Measurements from ENCODE around the gene LRRC46.

Gene LRRC46

GRCh38 chr17:47851764-47852112 lies 20.3 kb downstream of the LRRC46 start:
- DNase-seq (ENCODE audit: low read depth): no peak

- no peak for DNase-seq (ENCODE audit: low read depth)
Observed at GRCh38 chr17:47852113-47852949, 20.9 kb downstream of the LRRC46 start.

- no peak for DNase-seq (ENCODE audit: low read depth)
Observed at GRCh38 chr17:47853616-47854015, 22.1 kb downstream of the LRRC46 start.

- no peak for DNase-seq (ENCODE audit: low read depth)
Observed at GRCh38 chr17:47855737-47856136, 24.3 kb downstream of the LRRC46 start.

DNA sequence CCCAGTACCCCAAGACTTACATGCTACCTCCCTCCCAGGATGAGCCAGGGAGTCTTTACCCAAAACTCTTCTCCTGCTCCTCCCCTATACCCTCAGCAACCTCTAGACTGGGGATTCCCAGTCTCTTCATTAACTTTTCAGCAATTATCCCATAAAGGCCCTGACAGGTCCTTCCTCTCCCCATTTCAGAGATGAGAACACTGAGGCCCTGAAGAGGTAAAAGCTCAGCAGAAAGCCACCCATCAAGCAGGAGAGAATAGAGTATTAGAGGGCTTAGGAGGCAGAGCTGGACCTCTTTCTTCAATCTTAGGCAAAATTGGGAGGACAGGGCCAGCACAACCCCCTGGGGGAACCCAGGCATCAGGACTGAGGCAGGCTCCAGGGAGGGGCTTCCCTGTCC lies 25.4 kb downstream of the LRRC46 start:
- DNase-seq (ENCODE audit: low read depth): no peak

GRCh38 chr17:47857551-47858455 lies 26.3 kb downstream of the LRRC46 start:
- DNase-seq (ENCODE audit: low read depth): no peak

DNA sequence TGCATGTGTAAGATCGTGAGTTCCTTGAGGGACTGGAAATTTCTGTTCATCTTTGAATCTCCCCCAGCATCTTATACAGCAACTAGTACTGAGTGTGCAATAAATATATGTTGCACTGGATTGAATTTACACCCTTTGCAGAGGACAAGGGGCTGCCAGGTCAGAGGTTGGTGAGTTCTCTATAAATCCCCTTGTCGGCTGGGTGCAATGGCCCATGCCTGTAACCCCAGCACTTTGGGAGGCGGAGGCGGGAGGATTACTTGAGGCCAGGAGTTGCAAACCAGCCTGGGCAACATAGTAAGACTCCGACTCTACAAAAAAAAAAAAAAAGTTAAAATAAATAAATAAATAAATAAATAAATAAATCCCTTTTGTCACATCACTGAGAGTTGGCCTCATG lies 28.9 kb downstream of the LRRC46 start:
- DNase-seq (ENCODE audit: low read depth): no peak

DNA sequence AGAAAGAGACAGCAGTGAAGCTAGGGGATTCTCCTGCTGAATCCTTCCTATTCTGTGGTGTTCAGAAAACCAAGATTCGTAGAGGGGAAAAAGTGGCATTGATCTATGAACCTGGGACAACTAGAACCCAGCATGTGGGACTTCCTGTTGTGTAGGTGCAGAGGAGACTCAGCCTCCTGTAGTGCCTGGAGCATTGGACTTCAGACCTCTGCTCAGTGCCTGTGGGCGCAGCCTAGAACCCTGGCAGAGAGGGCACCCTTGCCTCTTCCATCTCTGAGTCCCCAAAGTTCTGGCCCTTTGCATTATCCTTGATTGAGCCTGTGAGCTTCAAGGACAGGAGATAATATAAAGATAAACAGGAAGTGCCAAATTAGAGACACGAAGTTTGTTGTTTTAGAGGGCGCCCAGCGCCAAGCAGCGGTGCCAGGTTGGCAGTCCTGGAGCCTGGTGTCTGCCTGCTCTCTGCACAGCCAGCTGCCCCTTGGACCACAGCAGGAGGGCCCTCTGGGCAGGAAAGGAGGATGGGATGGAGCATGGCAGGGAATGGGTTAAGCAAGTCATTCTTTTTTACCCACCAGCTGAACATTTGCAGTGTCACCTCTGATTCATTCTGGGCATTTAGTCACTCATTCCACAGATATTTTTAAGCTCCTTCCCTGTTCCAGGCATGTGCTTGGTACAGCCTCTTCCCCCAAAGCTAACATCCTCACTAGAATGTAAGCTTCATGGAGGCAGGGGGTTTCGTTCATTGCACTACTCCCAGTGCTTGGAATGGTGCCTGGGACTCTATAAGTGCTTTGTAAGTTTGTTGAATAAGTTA lies 31.4 kb downstream of the LRRC46 start:
- DNase-seq (ENCODE audit: low read depth): no peak

- no peak for DNase-seq (ENCODE audit: low read depth)
Observed at GRCh38 chr17:47864791-47865216, 33.3 kb downstream of the LRRC46 start.

DNA sequence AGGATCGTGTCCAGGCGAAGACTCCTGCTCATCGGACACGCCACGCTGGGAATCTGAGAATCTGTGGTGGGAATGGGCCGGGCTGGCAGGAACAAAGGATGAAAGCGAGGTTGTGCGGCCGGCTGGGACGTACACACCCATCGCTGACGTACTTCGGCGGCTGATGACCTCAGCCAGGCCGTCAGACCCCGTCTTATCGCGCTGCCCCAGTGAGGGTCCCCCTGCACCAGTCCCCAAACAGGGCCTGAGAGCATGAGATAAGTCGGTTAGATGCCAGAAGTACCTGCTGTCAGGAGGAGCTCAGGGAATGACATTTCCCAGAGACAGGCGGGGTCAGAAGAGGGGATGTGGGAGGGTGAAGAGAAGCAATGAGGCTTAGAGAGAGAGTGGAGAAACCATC lies 35.5 kb downstream of the LRRC46 start:
- DNase-seq (ENCODE audit: low read depth): no peak

GRCh38 chr17:47867813-47868533 lies 36.5 kb downstream of the LRRC46 start:
- DNase-seq (ENCODE audit: low read depth): no peak

DNA sequence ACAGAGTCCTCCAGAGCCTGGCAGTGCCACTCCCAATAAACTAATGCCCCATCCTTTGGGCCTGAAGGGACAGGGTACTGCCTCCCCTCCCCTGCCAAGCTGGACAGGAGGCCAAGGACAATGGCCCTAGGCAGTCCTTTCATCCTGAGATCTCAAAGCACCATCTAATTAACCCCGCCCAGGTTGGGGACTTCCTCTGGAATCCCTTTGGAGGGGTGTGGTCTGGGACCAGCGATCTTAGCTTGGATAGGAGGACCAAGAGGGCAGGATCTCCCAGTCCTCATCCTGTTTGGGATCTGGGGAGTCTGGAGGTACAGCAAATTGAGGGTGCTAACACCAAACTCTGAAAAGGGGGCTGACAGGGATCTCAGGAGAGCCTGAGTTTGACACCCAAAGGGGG lies 37.6 kb downstream of the LRRC46 start:
- no peak for DNase-seq (ENCODE audit: low read depth)

- no peak for DNase-seq (ENCODE audit: low read depth)
Observed at GRCh38 chr17:47870056-47870455, 38.6 kb downstream of the LRRC46 start.

GRCh38 chr17:47871048-47871447 lies 39.6 kb downstream of the LRRC46 start:
- no peak for DNase-seq (ENCODE audit: low read depth)

- no peak for DNase-seq (ENCODE audit: low read depth)
Observed at GRCh38 chr17:47872019-47872650, 40.7 kb downstream of the LRRC46 start.

- no peak for DNase-seq (ENCODE audit: low read depth)
Observed at GRCh38 chr17:47872651-47873161, 41.2 kb downstream of the LRRC46 start.

DNA sequence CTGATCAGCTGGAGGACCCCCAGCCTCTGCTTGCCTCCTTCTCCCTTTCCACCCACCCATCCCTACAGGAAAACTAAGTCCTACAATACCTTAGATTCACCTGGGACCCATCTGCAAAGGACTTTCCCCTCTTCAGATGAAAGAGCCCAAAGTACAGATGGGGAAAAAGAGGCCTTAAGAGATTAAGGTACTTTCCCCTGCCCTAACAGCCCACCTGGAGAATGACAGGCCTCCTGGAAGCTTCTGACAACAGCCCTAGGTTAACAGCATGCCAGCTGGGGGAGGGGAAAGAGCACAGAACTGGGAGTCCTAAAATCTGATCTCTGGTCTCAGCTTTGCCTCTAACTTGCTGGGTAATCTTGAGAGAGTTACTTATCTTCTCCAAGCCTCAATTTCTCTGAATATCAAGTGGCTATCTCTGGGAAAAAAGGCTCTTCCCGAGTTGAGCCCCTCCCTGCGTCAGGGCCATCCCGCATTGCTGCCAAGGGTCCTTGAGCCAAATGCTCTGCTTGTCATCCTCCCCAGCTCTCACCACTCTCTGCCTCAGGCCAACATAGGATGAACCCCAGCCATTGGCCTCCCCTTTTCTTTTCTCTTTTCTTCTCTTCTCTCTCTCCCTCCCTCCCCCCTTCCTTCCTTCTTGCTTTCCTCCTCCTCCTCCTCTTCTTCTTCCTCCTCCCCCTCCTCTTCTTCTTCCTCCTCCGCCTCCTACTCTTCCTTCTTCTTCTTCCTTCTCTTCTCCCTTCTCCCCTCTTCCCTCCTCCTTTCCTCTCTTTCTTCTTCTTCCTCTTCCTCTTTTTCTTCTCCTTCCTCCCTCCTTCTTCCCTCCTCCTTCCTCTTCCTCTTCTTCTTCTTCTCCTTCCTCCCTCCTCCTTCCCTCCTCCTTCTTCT lies 42.0 kb downstream of the LRRC46 start:
- DNase-seq (ENCODE audit: low read depth): no peak

DNA sequence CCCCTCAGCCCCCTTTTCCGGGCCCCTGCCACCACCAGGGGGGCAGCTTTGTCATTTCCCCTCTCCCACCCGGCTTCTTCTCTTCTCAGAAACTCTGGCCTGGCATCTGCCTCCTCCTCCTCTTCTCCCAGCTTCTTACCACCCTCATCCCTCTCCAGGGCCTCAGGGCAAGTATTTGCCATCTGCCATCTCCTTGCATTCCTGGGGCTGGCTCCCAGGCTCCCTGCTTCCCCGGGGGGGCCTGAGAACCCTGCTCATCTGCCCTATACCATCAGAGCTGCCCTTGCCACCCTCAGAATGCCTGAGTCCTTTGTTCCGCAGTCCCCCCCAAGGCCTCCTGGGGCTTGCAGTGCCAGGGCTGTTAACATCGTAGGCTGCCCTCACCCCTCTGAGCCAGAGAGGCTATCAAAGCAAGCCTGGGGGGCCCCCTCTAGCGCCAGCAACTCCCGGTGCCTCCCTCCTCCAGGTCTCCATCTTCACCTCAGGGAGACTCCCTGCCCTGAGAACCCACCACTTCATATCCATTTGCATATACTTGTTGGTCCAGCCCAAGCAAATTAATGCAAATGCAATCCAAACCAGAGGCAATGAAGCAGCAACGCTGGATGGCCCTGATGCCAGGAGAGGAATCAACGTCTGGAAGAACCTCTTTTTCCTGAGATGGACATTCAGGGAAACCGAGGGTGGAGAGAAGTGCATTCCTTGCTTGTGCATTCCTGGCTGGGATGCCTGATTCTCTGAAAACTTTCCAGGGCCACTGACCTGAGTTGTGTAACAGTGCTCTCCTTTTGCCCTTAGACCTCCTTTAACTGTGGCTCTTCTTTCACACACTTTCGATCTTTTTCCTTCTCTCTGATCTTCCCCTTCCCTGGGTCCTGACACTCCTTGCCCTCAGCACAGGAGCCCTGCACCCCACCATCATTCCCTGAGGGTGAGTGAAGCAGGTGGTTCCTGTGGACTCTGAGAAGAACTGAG lies 43.8 kb downstream of the LRRC46 start:
- no peak for DNase-seq (ENCODE audit: low read depth)

Measured in stimulated activated CD8-positive, alpha-beta memory T cell treated with anti-CD3 and anti-CD28 coated beads, Interleukin-4, amount 100 ng/mL, for 24 hours (primary cell).